Activated gamma-delta T cell (primary cell): ENCODE data around the gene PAGE2.
"Not testable (repeated sequence)": the region's sequence is repeated elsewhere in the genome, so short reads cannot be mapped to it uniquely, and the experiment has no call there.

ENCODE experiments used
- DNase-seq: peaks from one replicate; lab custom pipeline; 2025; lab: John Stamatoyannopoulos, UW

The PAGE2 gene

GRCh38 chrX:55123900-55124299 lies 35.1 kb downstream of the PAGE2 start:
- no peak for DNase-seq

GRCh38 chrX:55127692-55128091 lies 38.9 kb downstream of the PAGE2 start:
- DNase-seq: no peak

GRCh38 chrX:55129361-55129760 lies 40.5 kb downstream of the PAGE2 start:
- no peak for DNase-seq

- DNase-seq: no peak
Observed at GRCh38 chrX:55130481-55130880, 41.7 kb downstream of the PAGE2 start.

GRCh38 chrX:55132416-55132815 lies 43.6 kb downstream of the PAGE2 start:
- DNase-seq: no peak

GRCh38 chrX:55135171-55135570 lies 46.4 kb downstream of the PAGE2 start:
- no peak for DNase-seq

GRCh38 chrX:55140800-55141199 lies 52.0 kb downstream of the PAGE2 start:
- DNase-seq: not testable (repeated sequence)
